Thyroid gland (tissue), 4 donors: ENCODE data around the gene ANTXR2.

Source experiments
- CTCF ChIP-seq, 6 experiments: fragments of 200-600 bp in 3 of 6; fragments of 450-650 bp in 3 of 6; sonication (generic) in 3 of 6; IDR thresholded peaks; one replicate each; pipeline ENCODE4 v1.5.1; 2016 to 2019; ENCODE audit warnings: antibody characterized with exemption in 6 of 6, mild to moderate bottlenecking in 2 of 6, inconsistent platforms in 1 of 6, moderate library complexity in 1 of 6
- POLR2A ChIP-seq, 2 donors: fragments of 450-650 bp; IDR thresholded peaks; one replicate each; pipeline ENCODE4 v1.6.1; 2017; ENCODE audit warnings: antibody characterized with exemption in 2 of 2, mild to moderate bottlenecking in 2 of 2, moderate library complexity in 1 of 2

- no peak for TF ChIP-seq POLR2A (IDR thresholded peaks at IDR 0.05)
- TF ChIP-seq CTCF (IDR thresholded peaks at IDR 0.05): no peak
Measured at GRCh38 chr4:80069108-80069836, 3.8 kb downstream of the ANTXR2 start.
